GM12878 (cell line): ENCODE data around the gene PRKN.

ENCODE experiments used
- ATF2 ChIP-seq: IDR thresholded peaks from 2 replicates; pipeline ENCODE4 v1.6.1; 2012; ENCODE audit warnings: low read length, inconsistent platforms
- CREM ChIP-seq: IDR thresholded peaks from 2 replicates; pipeline ENCODE4 v1.6.1; 2014; ENCODE audit warnings: antibody characterized with exemption, low read depth
- POLR2AphosphoS5 ChIP-seq: IDR thresholded peaks from 2 replicates; pipeline ENCODE4 v1.6.1; 2011; ENCODE audit warnings: mild to moderate bottlenecking, low read length, inconsistent platforms
- REST ChIP-seq: IDR thresholded peaks from 2 replicates; pipeline ENCODE4 v1.6.1; 2012; ENCODE audit warnings: mild to moderate bottlenecking, low read depth, low read length
- SP1 ChIP-seq: IDR thresholded peaks from one replicate; pipeline ENCODE4 v1.6.1; 2011; ENCODE audit warnings: low read depth, low read length
- ZBTB11 ChIP-seq: fragments of 450-650 bp; formaldehyde crosslinking; IDR thresholded peaks from 2 replicates; pipeline ENCODE4 v1.5.0; 2022; ENCODE audit warnings: mild to moderate bottlenecking, missing genetic modification characterization
- ZNF592 ChIP-seq: fragments of 450-650 bp; IDR thresholded peaks from 2 replicates; pipeline ENCODE4 v1.6.1; 2017; ENCODE audit warnings: mild to moderate bottlenecking, moderate library complexity
- TF ChIP-seq, protein P1 (sequence below), 3 experiments: IDR thresholded peaks in 2 of 3; conservative IDR thresholded peaks in 1 of 3; 2 replicates each; pipeline ENCODE4 v1.5.1; 2011; ENCODE audit warnings: low read depth in 3 of 3, low read length in 3 of 3, mild to moderate bottlenecking in 3 of 3, control low read depth in 2 of 3, moderate library complexity in 2 of 3, inconsistent platforms in 1 of 3, mixed read lengths in 1 of 3; ENCODE audit not compliant: control insufficient read depth in 2 of 3, insufficient read depth in 1 of 3; ENCODE audit errors: extremely low read depth in 1 of 3
- TF ChIP-seq, protein P2 (sequence below): fragments of 450-650 bp; IDR thresholded peaks from 2 replicates; pipeline ENCODE4 v1.6.1; 2016; ENCODE audit warnings: mild to moderate bottlenecking
- TF ChIP-seq, protein P3 (sequence below): IDR thresholded peaks from 2 replicates; pipeline ENCODE4 v1.6.1; 2012; ENCODE audit warnings: low read depth, low read length, improper control_type of control experiment

- TF ChIP-seq, protein P1, sequence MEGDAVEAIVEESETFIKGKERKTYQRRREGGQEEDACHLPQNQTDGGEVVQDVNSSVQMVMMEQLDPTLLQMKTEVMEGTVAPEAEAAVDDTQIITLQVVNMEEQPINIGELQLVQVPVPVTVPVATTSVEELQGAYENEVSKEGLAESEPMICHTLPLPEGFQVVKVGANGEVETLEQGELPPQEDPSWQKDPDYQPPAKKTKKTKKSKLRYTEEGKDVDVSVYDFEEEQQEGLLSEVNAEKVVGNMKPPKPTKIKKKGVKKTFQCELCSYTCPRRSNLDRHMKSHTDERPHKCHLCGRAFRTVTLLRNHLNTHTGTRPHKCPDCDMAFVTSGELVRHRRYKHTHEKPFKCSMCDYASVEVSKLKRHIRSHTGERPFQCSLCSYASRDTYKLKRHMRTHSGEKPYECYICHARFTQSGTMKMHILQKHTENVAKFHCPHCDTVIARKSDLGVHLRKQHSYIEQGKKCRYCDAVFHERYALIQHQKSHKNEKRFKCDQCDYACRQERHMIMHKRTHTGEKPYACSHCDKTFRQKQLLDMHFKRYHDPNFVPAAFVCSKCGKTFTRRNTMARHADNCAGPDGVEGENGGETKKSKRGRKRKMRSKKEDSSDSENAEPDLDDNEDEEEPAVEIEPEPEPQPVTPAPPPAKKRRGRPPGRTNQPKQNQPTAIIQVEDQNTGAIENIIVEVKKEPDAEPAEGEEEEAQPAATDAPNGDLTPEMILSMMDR (IDR thresholded peaks at IDR 0.05 in 2 of 3, conservative IDR thresholded peaks at IDR 0.05 in 1 of 3; ENCODE audit: control insufficient read depth in 2 of 3, extremely low read depth in 1 of 3, insufficient read depth in 1 of 3, low read depth in 3 of 3, low read length in 3 of 3): no peak
- TF ChIP-seq POLR2AphosphoS5 (no peak), CREM (no peak), ATF2 (no peak), SP1 (no peak), ZNF592 (no peak), REST (no peak), ZBTB11 (CRISPR knock-in tag) (no peak)
- TF ChIP-seq, protein P2, sequence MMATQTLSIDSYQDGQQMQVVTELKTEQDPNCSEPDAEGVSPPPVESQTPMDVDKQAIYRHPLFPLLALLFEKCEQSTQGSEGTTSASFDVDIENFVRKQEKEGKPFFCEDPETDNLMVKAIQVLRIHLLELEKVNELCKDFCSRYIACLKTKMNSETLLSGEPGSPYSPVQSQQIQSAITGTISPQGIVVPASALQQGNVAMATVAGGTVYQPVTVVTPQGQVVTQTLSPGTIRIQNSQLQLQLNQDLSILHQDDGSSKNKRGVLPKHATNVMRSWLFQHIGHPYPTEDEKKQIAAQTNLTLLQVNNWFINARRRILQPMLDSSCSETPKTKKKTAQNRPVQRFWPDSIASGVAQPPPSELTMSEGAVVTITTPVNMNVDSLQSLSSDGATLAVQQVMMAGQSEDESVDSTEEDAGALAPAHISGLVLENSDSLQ: no peak
- TF ChIP-seq, protein P3, sequence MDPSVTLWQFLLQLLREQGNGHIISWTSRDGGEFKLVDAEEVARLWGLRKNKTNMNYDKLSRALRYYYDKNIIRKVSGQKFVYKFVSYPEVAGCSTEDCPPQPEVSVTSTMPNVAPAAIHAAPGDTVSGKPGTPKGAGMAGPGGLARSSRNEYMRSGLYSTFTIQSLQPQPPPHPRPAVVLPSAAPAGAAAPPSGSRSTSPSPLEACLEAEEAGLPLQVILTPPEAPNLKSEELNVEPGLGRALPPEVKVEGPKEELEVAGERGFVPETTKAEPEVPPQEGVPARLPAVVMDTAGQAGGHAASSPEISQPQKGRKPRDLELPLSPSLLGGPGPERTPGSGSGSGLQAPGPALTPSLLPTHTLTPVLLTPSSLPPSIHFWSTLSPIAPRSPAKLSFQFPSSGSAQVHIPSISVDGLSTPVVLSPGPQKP: no peak
Measured at GRCh38 chr6:162408826-162409535, 318.6 kb downstream of the PRKN start.
